ENCODE measurements around the gene HOPX. TPM values are rescaled to one million over a fixed set of nuclear protein-coding genes. Genes with fewer than 3 reads are reported as not detected.
"Not testable (repeated sequence)": the region's sequence is repeated elsewhere in the genome, so short reads cannot be mapped to it uniquely, and the experiment has no call there.

Gene HOPX
- total and polyA plus RNA-seq, 4 donors = 144 to 792 (median 590) TPM

DNA sequence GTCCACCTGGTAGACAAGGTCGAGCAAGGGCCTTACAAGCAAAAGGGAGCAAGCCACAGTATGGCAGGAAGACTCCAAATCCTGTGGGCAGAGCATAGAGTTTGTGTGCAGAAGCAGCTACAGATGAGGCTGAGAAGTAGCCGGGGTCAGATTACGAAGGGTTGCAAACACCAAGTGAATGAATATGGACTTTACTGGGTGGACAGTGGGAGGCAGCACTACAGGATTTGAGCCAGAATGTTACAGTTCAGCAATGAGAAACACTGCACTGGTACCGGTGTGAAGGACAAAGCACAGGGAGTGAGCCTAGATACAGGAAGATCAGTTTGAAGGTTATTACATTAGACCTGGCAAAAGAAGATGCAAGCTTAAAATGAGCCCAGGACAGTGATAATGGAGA lies 46.1 kb upstream of the HOPX start:
- TF ChIP-seq, protein P1, sequence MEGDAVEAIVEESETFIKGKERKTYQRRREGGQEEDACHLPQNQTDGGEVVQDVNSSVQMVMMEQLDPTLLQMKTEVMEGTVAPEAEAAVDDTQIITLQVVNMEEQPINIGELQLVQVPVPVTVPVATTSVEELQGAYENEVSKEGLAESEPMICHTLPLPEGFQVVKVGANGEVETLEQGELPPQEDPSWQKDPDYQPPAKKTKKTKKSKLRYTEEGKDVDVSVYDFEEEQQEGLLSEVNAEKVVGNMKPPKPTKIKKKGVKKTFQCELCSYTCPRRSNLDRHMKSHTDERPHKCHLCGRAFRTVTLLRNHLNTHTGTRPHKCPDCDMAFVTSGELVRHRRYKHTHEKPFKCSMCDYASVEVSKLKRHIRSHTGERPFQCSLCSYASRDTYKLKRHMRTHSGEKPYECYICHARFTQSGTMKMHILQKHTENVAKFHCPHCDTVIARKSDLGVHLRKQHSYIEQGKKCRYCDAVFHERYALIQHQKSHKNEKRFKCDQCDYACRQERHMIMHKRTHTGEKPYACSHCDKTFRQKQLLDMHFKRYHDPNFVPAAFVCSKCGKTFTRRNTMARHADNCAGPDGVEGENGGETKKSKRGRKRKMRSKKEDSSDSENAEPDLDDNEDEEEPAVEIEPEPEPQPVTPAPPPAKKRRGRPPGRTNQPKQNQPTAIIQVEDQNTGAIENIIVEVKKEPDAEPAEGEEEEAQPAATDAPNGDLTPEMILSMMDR (IDR thresholded peaks at IDR 0.05; ENCODE audit: control extremely low read depth, extremely low read depth) = no peak
- Histone ChIP-seq H3K36me3 (ENCODE audit: control insufficient read depth in 4 of 4, insufficient read depth in 4 of 4, low read length in 4 of 4) (no peaks in the 10 kb centered on the region), H3K9ac (ENCODE audit: insufficient read depth in 1 of 2, low read length in 2 of 2) (no peak overlapping the region), H3K9me3 (ENCODE audit: control insufficient read depth in 4 of 4, insufficient read depth in 3 of 4, low read length in 3 of 4) (no peaks in the 10 kb centered on the region), H3K27ac (ENCODE audit: low read depth in 1 of 2, low read length in 1 of 2) (no peak overlapping the region), H3K27me3 (ENCODE audit: control insufficient read depth in 3 of 3, insufficient read depth in 3 of 3, low read length in 2 of 3) (no peaks in the 10 kb centered on the region), H3K4me1 (ENCODE audit: control insufficient read depth in 5 of 5, insufficient read depth in 5 of 5, low read length in 5 of 5) (peaks cover 0 to 6% (median 0%) of the 10 kb centered on the region in 5 donors), H3K4me3 (no peak overlapping the region)
- DNase-seq = no peak
- 85% methylated on average over 4 of the region's 4 CpGs for WGBS, 2 donors
- no peak for ATAC-seq (ENCODE audit: insufficient read depth, low FRiP score)

DNA sequence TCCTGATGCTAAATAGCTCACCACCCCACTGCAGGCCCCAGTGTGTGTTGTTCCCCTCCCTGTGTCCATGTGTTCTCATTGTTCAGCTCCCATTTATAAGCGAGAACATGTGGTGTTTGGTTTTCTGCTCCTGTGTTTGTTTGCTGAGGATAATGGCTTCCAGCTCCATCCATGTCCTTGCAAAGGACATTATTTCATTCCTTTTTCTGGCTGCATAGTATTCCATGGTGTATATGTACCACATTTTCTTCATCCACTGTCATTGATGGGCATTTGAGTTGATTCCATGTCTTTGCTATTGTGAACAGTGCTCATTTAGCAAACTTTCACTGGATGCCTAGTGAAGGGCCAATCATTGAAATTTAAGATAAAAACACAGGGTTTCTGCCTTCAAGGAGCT lies 45.5 kb upstream of the HOPX start:
- DNase-seq; ATAC-seq (ENCODE audit: insufficient read depth, low FRiP score); H3K9me3 ChIP-seq (ENCODE audit: control insufficient read depth in 4 of 4, insufficient read depth in 3 of 4, low read length in 3 of 4); H3K9ac ChIP-seq (ENCODE audit: insufficient read depth in 1 of 2, low read length in 2 of 2); H3K36me3 ChIP-seq (ENCODE audit: control insufficient read depth in 4 of 4, insufficient read depth in 4 of 4, low read length in 4 of 4); H3K4me3 ChIP-seq; H3K27ac ChIP-seq (ENCODE audit: low read depth in 1 of 2, low read length in 1 of 2); H3K27me3 ChIP-seq (ENCODE audit: control insufficient read depth in 3 of 3, insufficient read depth in 3 of 3, low read length in 2 of 3); H3K4me1 ChIP-seq (ENCODE audit: control insufficient read depth in 5 of 5, insufficient read depth in 5 of 5, low read length in 5 of 5): not testable (repeated sequence)
- WGBS, 2 donors = 94 to 100% methylated on average over 1 of the region's 1 CpG

DNA sequence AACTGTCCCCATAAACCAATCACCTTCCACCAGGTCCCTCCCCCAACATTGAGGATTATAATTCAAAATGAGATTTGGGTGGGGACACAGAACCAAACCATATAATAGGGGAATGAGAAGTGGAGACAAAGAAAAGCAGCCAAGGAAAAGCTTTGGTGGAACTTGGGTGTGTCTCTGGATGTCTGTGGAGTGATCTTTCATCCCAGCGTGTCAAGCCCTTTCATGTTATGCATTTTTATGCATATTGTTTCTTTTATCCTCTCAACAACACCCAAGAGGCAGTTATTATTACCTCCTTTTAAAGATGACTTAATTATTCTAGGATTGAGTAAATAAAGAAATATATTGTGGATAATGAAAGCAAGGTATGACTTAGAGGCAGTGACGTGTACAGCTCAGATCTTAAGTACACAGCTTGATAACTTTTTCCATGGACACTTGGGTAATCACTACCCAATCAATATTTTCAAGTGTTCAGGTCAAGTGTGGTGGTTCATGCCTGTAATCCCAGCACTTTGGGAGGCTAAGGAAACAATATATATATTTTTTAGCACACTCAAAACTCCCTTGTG lies 42.6 kb upstream of the HOPX start:
- H3K4me3 ChIP-seq = no peak overlapping the region

DNA sequence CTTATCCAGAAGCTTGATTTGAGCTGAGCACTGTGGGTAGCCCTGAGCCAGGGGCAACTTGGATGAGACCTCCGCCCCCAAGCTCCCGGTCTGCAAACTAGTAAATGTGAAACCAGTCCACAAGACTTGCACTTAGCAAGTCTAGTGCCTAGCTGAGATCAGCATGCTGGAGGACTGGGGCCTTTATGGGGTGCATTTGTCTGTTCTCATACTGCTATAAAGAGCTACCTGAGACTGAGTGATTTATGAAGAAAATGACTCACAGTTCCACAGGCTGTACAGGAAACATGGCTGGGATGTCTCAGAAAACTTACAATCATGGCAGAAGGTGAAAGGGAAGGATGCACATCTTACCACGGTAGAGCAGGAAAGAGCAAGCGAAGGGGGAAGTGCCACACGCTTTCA lies 42.1 kb upstream of the HOPX start:
- ATAC-seq (ENCODE audit: insufficient read depth, low FRiP score) (no peak), DNase-seq (no peak)
- no peak overlapping the region for H3K4me3 ChIP-seq
- 55 to 72% methylated on average over 5 of the region's 5 CpGs for WGBS, 2 donors
- H3K4me1 ChIP-seq (ENCODE audit: control insufficient read depth in 5 of 5, insufficient read depth in 5 of 5, low read length in 5 of 5) = no peaks in the 10 kb centered on the region
- H3K9me3 ChIP-seq (ENCODE audit: control insufficient read depth in 4 of 4, insufficient read depth in 3 of 4, low read length in 3 of 4) = no peaks in the 10 kb centered on the region
- no peaks in the 10 kb centered on the region for H3K27me3 ChIP-seq (ENCODE audit: control insufficient read depth in 3 of 3, insufficient read depth in 3 of 3, low read length in 2 of 3)
- H3K27ac ChIP-seq (ENCODE audit: low read depth in 1 of 2, low read length in 1 of 2) = no peak overlapping the region
- TF ChIP-seq, protein P1 (IDR thresholded peaks at IDR 0.05; ENCODE audit: control extremely low read depth, extremely low read depth) = no peak
- no peaks in the 10 kb centered on the region for H3K36me3 ChIP-seq (ENCODE audit: control insufficient read depth in 4 of 4, insufficient read depth in 4 of 4, low read length in 4 of 4)
- no peak overlapping the region for H3K9ac ChIP-seq (ENCODE audit: insufficient read depth in 1 of 2, low read length in 2 of 2)

More for the DNA sequence above, 42.6 kb upstream of the HOPX start:
- TF ChIP-seq, protein P1 (IDR thresholded peaks at IDR 0.05; ENCODE audit: control extremely low read depth, extremely low read depth) = no peak
- H3K27ac ChIP-seq (ENCODE audit: low read depth in 1 of 2, low read length in 1 of 2) = no peak overlapping the region
- H3K27me3 ChIP-seq (ENCODE audit: control insufficient read depth in 3 of 3, insufficient read depth in 3 of 3, low read length in 2 of 3) = no peaks in the 10 kb centered on the region
- ATAC-seq (ENCODE audit: insufficient read depth, low FRiP score) = no peak
- H3K36me3 ChIP-seq (ENCODE audit: control insufficient read depth in 4 of 4, insufficient read depth in 4 of 4, low read length in 4 of 4) = no peaks in the 10 kb centered on the region
- H3K4me1 ChIP-seq (ENCODE audit: control insufficient read depth in 5 of 5, insufficient read depth in 5 of 5, low read length in 5 of 5) = no peaks in the 10 kb centered on the region
- H3K9ac ChIP-seq (ENCODE audit: insufficient read depth in 1 of 2, low read length in 2 of 2) = no peak overlapping the region
- H3K9me3 ChIP-seq (ENCODE audit: control insufficient read depth in 4 of 4, insufficient read depth in 3 of 4, low read length in 3 of 4) = no peaks in the 10 kb centered on the region
- DNase-seq = no peak
- 82 to 86% methylated on average over 2 of the region's 2 CpGs for WGBS, 2 donors
